ENCODE data around the gene SNF8.

GRCh38 chr17:48992444-48992843 is 47.8 kb upstream of the SNF8 start:
- TF ChIP-seq CTCF (IDR thresholded peaks at IDR 0.05) (no peak), POLR2A (IDR thresholded peaks at IDR 0.05) (no peak), EP300 (IDR thresholded peaks at IDR 0.05) (no peak), POLR2AphosphoS5 (IDR thresholded peaks at IDR 0.05) (no peak)

Data from suprapubic skin (tissue), 4 donors.